GM06990 (cell line): Measurements from ENCODE around the gene ZNF25.
"Not testable (repeated sequence)": the region's sequence is repeated elsewhere in the genome, so short reads cannot be mapped to it uniquely, and the experiment has no call there.

Source experiments
- DNase-seq: peaks from one replicate; pipeline ENCODE4 v3.0.0-alpha.2; 2011; ENCODE audit not compliant: insufficient read length; ENCODE audit errors: extremely low read depth
- H3K27me3 ChIP-seq: replicated peaks from 2 replicates; pipeline ENCODE4 v1.6.0; 2011; ENCODE audit warnings: low read length; ENCODE audit not compliant: control insufficient read depth, insufficient read depth
- H3K36me3 ChIP-seq: 2 replicates; pipeline ENCODE4 v1.5.1; 2011; ENCODE audit warnings: low read length; ENCODE audit not compliant: control insufficient read depth, insufficient read depth
- H3K4me3 ChIP-seq: replicated peaks from 2 replicates; pipeline ENCODE4 v1.5.1; 2011; ENCODE audit warnings: low read depth, mild to moderate bottlenecking, control low read depth, low read length
- CTCF ChIP-seq: IDR thresholded peaks from 2 replicates; pipeline ENCODE4 v1.5.1; 2011; ENCODE audit warnings: low read length, control low read depth, mild to moderate bottlenecking, inconsistent platforms; ENCODE audit not compliant: insufficient read depth, poor library complexity, severe bottlenecking

The ZNF25 gene

GRCh38 chr10:37934791-37935190, 41.7 kb downstream of the ZNF25 start:
- no peak for TF ChIP-seq CTCF
- no peak overlapping the region for H3K4me3 ChIP-seq
- H3K27me3 ChIP-seq = no peaks in the 10 kb centered on the region
- no peak for DNase-seq
- H3K36me3 ChIP-seq = no peaks in the 10 kb centered on the region

- no peaks in the 10 kb centered on the region for H3K36me3 ChIP-seq
- TF ChIP-seq CTCF = no peak
- no peak for DNase-seq
- H3K27me3 ChIP-seq = no peaks in the 10 kb centered on the region
- no peak overlapping the region for H3K4me3 ChIP-seq
These were observed 46.0 kb downstream of the ZNF25 start for GRCh38 chr10:37930423-37930822.

GRCh38 chr10:37908165-37908564, 68.3 kb downstream of the ZNF25 start:
- not testable (repeated sequence) for DNase-seq, H3K27me3 ChIP-seq, H3K4me3 ChIP-seq, H3K36me3 ChIP-seq

GRCh38 chr10:37906382-37906781, 70.1 kb downstream of the ZNF25 start:
- TF ChIP-seq CTCF = no peak
- no peaks in the 10 kb centered on the region for H3K27me3 ChIP-seq
- no peaks in the 10 kb centered on the region for H3K36me3 ChIP-seq

More at GRCh38 chr10:37906382-37906781, 70.1 kb downstream of the ZNF25 start:
- H3K4me3 ChIP-seq = no peak overlapping the region
- no peak for DNase-seq
